ENCODE data around the gene MPST.

DNA sequence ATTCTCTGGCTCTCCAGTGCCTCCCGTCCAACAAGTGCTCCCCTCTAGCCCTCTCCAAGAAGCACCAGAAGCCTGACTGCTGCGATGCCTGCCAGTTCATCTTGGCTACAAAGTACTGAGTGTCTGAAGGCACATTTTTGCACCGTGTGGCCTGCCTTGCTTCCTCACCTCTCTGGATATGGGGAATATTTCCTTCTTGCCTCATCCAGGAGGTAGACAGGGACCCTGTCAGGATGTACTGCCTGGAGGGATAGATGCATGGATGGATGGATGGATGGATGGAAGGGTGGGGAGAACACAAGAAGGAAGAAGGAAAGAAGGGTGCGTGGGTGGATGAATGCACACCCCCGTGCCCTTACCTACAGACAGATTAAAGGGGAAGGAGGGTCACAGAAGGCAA, 59.6 kb downstream of the MPST start:
- TF ChIP-seq, protein P1, sequence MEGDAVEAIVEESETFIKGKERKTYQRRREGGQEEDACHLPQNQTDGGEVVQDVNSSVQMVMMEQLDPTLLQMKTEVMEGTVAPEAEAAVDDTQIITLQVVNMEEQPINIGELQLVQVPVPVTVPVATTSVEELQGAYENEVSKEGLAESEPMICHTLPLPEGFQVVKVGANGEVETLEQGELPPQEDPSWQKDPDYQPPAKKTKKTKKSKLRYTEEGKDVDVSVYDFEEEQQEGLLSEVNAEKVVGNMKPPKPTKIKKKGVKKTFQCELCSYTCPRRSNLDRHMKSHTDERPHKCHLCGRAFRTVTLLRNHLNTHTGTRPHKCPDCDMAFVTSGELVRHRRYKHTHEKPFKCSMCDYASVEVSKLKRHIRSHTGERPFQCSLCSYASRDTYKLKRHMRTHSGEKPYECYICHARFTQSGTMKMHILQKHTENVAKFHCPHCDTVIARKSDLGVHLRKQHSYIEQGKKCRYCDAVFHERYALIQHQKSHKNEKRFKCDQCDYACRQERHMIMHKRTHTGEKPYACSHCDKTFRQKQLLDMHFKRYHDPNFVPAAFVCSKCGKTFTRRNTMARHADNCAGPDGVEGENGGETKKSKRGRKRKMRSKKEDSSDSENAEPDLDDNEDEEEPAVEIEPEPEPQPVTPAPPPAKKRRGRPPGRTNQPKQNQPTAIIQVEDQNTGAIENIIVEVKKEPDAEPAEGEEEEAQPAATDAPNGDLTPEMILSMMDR (IDR thresholded peaks at IDR 0.05) = no peak
- TF ChIP-seq POLR2A (IDR thresholded peaks at IDR 0.05) = no peak
